Stimulated activated CD4-positive, alpha-beta T cell treated with anti-CD3 and anti-CD28 coated beads, Interleukin-15, amount 100 ng/mL, for 24 hours (primary cell): Measurements from ENCODE around the gene RAB7B.
A peak's percentile ranks its signal among the peaks of the same experiment; 100 is the strongest.

Experiments
- DNase-seq: peaks from one replicate; pipeline ENCODE4 v3.0.0-alpha.2; 2020

Gene RAB7B

GRCh38 chr1:205993068-205993467, 10.1 kb downstream of the RAB7B start:
- no peak for DNase-seq

- no peak for DNase-seq
These were observed 10.8 kb downstream of the RAB7B start for GRCh38 chr1:205992218-205992882.

GRCh38 chr1:205991237-205991636, 12.0 kb downstream of the RAB7B start:
- no peak for DNase-seq

- DNase-seq: no peak
These were observed 13.0 kb downstream of the RAB7B start for GRCh38 chr1:205990226-205990625.

GRCh38 chr1:205989786-205990185, 13.4 kb downstream of the RAB7B start:
- no peak for DNase-seq

- no peak for DNase-seq
These were observed 14.6 kb downstream of the RAB7B start for GRCh38 chr1:205988585-205988995.

- no peak for DNase-seq
These were observed 16.3 kb downstream of the RAB7B start for GRCh38 chr1:205986861-205987260.

- DNase-seq: no peak
These were observed 16.9 kb downstream of the RAB7B start for GRCh38 chr1:205986292-205986691.

GRCh38 chr1:205985330-205986005, 17.7 kb downstream of the RAB7B start:
- no peak for DNase-seq

- DNase-seq: peak; percentile 51
These were observed 19.1 kb downstream of the RAB7B start for GRCh38 chr1:205983925-205984725.

GRCh38 chr1:205981257-205981656, 21.9 kb downstream of the RAB7B start:
- no peak for DNase-seq

- no peak for DNase-seq
These were observed 22.8 kb downstream of the RAB7B start for GRCh38 chr1:205980237-205980870.

- DNase-seq: no peak
These were observed 23.9 kb downstream of the RAB7B start for GRCh38 chr1:205979301-205979700.

- DNase-seq: no peak
These were observed 24.5 kb downstream of the RAB7B start for GRCh38 chr1:205978676-205979075.

GRCh38 chr1:205977402-205978014, 25.7 kb downstream of the RAB7B start:
- peak; percentile 85 for DNase-seq

- DNase-seq: no peak
These were observed 26.3 kb downstream of the RAB7B start for GRCh38 chr1:205976708-205977401.

- DNase-seq: no peak
These were observed 27.2 kb downstream of the RAB7B start for GRCh38 chr1:205976036-205976435.

GRCh38 chr1:205975387-205975998, 27.7 kb downstream of the RAB7B start:
- DNase-seq: no peak

- no peak for DNase-seq
These were observed 28.5 kb downstream of the RAB7B start for GRCh38 chr1:205974712-205975111.

- no peak for DNase-seq
These were observed 29.6 kb downstream of the RAB7B start for GRCh38 chr1:205973377-205974232.
